CD4-positive, alpha-beta T cell treated with Interferon alpha-2 for 1 hour (primary cell): Measurements from ENCODE around the gene PRCP.

Source experiments
- DNase-seq, 2 donors: peaks; one replicate each; pipeline ENCODE4 v3.0.0-alpha.2; 2020 to 2022

Gene PRCP

DNA sequence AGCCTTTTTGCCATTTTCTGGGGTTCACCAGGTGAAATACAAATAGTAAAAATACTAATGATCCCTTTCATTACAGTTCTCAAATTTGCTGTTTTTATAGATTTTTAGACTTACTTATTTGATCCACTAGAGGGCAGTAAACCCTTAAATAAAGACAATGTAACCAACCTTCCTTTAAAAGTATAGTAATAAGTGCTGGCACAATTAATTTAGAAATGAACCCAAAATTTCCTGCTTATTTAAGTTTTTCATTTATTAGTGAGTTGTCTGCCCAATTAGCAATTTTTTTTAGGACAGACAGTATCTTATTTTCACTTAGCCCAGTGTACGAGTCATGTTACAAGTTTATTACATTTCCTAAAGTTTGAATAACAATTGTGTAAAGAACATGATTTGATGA, 6.0 kb upstream of the PRCP start:
- DNase-seq, result peak in 1 of 2 donors; percentile 50

DNA sequence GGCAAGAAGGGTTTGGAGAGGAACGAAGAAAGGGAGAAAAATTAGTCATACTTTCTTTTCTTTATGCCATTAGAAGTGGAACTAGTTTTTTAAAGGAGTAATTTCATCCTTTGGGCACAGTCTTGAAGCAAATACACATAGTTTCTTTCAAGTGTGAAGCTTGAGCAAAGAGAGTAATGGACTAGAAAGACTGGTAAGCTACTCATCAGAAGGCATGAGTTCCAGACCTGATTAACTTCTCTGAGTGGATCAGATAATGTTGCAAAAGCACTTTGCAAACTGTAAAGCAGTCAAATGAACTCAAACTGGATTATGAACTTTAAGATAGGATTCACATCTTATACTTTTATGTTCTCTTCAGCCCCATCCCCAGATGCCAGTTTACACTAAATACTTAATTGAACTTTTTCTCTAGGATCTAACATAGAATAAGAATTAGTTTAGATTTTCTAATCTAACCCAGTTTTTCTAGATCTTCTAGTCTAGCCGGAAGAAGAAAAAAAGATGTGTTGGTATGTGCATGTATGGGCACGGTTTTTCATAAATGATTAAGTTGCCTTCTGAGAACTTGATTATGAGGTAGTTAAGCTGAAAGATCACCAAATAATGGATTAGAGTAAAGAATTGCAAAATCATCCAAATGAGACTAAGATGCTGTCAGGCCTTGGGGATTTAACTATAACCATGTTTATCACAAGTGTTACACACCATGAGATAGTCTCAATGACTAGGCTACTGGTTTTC, 3.8 kb upstream of the PRCP start:
- no peak for DNase-seq

DNA sequence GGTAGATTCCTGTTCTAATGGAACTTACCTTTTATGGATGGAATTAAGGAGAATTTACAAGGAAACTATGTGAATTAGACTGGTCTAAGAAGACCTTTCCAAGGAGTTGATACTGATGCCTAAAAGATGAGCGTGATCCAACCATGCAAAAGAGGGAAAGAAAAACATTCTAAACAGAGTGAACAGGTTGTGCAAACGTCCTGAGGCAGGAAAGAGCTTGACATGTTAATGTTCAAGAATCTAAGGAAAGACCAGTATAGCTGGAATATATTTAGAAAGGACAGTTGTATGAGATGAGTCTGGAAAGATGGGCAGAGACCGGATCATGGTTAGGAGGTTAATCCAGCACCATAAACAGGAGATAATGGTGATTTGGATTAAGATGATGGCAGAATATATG, 2.6 kb upstream of the PRCP start:
- no peak for DNase-seq

DNA sequence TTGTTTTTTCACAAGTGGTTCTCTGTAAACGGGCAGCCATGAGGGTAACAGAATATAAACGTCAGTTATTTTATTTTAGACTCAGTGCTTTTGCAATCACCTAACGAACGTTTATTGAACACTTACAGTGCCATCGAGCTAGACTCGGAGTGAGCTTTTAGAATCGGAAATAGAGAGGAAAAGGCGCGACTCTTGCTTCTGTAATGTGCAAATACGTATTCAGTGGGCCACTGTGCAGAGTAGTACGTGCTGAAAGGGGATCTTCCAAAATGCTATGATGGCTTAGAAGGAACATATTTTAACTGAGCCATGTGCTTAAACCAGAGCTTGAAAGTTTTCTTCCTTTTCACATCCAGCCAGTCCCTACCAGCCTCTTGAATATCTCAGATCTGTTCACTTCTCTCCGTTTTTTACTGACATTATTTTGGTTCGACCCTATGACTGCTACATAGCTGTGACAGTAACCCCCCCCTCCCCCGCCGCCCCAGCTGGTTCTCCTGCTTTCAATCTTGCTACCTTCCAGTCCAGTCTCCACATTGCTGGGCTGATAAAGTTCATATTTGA, 1.8 kb upstream of the PRCP start:
- no peak for DNase-seq

DNA sequence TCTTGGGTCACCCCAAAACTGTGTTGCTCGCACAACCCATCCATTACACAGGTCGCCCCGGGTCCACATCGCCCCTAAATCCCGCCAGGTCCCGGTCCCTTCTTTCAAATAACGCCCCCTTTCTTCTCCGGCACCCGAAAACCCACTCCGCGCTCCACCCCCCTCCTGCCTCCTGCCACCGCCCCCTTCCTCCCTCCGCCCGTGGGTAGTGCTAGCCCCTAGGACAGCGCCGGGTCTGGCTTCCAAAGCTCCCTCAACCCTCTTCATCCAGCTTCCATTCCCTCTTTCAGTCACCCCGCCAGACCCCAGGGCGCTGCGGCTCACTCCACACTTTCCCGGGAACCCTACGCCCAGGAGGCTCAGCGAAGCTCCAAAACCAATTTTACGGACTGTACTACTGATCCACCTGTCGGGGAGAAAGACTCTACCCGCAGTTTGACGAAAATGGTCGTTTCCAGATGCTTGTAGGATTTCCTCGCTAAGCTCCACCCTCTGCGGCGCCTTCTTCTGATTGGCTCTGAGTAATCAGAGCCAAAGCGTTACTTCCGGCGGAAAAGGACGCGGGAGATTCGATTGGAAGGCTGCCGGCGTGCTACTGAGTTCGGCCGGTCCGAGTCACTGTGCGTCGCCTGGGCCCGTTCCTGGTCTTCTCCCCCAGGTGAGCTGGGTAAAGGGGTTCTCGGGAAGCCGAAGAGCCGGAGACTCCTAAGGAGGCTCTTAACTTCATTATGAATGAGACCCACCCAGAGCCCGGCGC, 1.1 kb upstream of the PRCP start, which contains the start of gene DDIAS:
TSS of gene DDIAS (plus strand) at position 572 of the 757 bp plus-strand sequence. CDS start 13,003 bp downstream, outside the sequence.
- peak; percentile 94 to 97 for DNase-seq

DNA sequence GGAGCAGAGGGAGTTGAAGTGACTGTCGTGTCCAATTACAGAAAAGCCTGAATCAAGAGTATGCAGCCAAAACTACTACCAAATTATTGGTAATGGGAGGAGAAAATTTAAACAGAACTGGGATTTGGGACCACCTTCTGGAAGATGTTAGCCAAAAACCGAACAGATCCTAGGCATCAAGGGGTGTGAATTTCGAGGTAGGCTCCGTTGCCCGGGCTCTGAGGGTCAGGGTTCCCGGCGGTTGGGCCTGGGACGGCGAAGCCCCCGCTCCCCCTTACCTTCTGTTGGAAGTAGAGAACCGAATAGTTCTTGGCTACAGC, 313 bp downstream of the PRCP start:
- DNase-seq, result no peak

DNA sequence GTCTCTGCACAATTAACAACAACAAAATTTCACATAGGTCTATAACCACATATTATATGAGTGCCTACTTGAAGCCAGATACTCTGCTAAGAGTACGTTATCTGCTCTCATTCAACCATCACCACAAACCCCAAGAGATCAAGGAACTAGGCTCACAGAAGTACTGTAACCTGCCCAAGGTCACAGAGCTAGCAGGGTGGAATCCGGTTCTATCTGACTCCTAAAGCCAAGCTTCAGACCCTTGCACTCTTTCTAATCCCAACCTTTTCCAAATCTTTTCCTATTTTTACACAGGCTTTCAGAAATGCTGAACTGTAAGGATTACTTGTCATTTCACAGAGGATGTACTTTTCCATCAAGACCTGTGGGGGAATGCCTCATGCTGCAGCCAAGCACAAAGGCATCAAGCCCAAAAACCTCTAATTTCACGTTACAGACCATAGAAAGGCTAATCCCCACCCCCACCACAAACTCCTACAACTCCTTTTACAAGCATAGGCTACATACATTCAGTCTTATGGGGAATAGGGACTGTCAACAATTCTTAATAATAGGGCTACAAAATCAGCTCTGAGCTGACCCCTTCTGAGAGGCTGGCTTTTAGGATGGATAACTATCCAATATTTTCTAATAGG, 927 bp downstream of the PRCP start:
- DNase-seq, result peak; percentile 10 to 50

DNA sequence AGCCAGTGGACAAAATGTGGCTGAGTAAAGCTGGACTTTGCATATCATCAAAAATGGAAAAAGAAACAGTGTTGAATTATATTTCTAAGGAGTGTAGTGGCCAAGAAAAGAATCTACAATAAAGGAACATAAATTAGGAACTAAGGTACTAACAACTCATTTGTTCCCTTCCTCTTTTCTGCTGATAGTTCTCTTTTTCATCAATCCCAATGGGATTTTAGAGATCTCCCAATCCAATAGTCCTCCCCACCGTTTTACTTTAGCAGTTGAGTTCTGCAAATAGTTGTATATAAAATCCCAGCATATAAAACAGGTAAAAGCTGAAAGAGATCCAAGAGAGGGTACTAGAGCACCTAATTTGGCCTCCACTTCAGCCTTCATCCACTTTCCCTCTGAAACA, 2.0 kb downstream of the PRCP start:
- DNase-seq, result no peak

DNA sequence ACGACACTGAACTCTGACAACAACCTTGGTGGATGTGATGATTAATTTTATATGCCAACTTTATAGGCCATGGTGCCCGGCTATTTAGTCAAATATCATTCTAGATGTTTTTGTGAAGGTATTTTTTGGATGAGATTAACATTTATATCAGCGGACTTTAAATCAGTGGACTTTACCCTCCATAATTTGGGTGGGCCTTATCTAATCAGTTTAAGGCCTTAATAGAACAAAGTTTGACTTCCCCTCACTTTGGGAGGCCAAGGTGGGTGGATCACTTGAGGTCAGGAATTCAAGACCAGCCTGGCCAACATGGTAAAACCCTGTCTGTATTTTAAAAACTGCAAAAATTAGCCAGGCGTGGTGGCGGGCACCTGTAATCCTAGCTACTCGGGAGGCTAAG, 4.0 kb downstream of the PRCP start:
- DNase-seq, result no peak

DNA sequence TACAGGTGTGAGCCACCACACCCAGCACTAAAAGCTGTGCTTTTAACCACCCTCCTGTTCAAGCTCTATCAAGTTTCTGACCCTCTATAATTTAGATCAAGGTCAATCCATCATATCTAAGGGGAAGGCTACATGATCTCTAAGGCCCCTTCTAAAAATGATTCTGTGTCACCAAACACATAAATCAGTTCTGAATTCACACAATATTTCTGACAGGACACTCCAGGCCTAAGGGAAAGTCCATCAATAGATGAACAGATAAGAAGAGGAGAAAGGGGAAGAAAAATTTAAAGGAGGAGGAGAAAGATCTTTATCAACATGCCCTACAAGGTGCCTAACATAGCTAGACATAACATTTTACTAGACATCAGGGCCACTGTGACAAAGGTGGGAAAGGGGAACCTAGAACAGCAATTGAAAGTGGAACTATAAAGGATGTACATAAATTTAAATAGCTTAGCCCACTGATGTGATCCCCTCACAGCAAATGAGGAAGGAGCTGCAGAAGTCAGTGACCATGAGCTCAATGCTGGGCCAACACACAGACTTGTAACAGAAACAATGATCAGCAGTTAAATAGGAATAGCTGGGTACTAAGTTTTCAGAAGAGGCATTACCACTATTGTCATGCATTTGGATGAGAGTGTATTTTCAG, 4.7 kb downstream of the PRCP start:
- DNase-seq, result peak in 1 of 2 donors; percentile 46

DNA sequence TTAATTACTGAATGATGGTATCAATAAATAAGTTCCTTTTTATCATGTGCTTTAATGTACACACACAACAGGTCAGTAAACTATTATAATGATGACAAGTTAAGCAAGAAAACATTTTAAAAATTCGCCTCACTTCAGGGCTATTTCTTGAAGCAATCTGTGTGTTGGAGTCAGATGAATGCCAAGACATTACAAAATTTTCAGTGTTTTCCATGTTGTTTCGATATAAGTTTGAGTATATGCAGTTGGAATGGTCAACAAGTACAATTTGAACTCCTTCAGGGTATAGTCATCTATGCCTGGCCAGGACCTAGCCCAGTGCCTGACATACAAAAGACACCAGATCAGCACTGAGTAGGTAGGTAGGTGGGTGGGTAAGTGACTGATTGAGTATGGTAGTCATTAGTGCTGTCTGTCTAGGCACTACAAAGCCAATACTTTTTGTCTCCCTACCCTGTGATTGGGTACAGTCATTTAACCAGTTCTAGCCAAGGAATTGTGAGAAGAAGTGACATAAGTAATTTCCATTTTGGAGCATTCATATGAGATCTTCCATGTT, 7.5 kb downstream of the PRCP start:
- DNase-seq, result no peak

DNA sequence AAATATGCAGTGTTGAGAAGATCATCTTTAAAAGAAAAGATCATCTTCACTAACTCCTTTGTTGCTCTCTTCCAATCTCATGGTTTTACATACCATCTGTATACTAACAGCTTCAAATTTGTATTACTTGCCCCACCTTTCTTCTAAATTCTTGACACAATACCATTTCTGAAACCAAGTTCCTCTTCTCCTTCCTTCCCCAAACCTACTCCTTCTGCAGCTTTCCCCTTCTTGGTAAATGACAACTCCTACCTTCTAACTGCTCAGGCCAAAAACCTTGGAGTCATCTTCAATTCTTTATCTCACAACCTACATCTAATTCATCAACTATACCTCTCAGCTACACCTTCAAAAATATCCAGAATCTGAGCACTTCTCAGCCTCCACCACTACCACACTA, 9.3 kb downstream of the PRCP start:
- DNase-seq, result no peak

DNA sequence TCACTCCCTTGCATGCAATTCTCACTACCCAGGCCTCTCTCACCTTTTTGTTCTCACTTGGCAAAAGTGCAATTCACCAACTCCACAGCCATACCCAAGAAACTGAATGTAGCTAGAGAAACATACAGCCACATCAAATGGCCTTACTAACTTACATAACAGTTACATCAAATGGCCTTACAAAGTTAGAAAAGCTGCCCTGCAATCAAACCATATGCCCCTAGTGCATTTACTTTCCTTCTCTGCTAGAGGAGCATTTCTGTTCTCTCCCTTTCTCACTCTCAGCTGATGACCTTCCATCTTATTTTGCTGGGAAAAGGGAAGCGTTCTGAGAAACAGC, 10.3 kb downstream of the PRCP start:
- no peak for DNase-seq

DNA sequence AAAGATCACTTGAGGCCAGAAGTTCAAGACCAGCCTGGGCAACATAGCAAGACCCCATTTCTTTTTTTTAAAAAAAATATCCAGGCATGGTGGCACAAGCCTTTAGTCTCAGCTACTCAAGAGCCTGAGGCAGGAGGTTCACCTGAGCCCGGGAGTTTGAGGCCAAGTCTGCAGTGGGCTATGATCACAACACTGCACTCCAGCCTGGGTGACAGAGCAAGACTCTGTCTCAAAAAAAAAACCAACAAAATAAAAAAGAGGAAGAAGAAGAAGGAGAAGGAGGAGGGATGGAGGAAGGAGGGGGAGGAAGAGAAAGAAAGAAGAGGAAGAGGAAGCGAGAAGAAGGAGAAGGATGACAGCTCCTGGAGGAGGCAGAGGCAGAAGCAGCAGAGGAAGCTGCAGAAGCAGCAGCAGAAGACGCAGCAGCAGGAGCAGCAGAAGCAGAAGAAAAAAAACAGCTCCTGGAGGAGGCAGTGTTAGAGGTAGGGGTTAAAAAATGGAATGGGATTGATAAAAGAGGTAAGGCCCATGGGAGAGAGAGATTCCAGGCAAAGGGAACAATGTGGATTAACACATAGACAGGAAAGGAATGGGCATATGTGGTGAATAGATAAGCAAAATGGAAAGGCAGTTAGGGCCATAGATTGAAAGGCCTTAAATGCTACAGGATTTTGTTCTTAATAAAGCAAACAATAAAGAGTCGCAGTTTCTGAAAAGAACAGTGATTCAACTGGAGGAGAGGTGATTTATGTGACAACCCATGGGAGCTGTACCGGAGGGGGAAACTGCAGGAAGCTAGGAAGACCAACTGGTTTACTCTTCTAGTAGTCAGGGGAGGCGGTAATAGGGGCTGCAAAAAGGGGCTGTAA, 10.9 kb downstream of the PRCP start:
- peak in 1 of 2 donors; percentile 22 for DNase-seq

DNA sequence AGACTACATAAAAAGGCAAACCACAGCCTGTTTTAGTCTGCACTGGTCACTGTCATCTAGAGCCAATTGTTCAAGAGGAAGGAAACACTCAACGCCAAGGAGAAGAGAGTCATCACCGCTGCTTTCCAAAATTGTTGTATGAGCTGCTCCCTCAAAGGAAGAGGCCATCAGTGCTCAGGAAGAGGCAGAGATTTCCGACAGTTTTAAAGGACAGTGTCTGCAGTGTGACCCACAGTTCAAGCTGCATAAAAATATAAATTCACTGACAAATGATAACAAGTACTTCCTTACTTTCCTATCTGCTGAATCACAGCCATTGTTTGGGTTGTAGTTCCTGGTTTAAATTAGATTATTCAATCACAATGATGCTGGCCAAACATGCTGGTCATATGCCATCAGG, 16.4 kb downstream of the PRCP start:
- no peak for DNase-seq

DNA sequence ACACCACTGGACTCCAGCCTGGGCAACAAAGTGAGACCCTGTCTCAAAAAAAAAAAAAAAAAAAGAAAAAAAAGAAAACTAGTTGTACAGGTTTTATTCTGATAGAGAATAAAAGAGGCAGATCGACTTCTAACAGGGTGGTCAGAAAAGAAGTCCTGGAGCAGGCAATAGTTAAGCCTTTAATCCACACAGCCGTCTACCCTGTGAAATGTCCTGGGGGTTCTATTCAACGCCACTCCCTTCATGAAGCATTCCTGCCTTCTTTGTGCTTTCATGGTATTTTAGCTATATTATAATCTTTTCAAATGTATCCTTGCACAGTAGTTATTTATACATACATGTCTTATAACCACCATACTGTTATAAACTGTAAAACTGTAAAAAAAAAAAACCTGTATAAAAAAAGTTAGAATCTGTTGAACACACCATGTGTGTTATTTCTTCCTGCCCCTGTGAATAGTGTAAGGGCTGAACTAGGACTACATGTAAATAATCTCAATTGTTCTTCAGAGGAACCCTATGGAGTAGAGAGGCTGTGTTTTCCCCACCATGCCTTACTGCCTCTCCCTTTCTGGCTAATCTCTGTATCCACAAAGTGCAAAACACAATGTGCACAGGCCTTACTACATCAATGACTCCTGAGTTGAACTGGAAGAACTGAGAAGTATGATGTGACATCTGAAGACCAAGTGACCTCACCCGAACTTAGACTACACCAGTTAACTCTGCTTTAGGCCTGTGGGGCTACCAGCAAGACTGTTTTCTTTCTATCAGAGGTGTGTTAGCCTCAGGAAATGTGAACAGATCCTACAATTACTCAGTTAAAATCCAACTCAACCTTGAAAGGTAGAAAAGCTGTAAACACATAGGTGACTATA, 25.3 kb downstream of the PRCP start:
- no peak for DNase-seq

DNA sequence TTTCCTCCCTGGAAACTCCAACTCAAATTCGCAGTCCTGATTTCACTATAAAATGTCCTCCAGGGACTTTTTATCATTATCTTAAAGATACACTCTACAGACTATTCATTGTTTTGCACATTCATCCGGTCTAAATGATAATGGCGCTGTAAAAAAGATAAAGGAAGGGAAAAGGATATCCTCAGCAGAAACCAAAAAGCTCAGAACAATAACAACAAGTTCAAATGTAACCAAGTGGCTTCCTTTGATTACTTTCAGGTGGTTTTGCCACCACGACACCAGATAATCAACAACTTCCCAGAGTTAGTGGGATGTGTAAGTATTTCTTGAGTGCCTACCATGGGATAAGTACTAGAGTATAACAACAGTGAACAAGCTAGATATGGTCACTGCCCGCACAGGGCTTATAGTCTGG, 26.3 kb downstream of the PRCP start:
- DNase-seq, result peak in 1 of 2 donors; percentile 12

DNA sequence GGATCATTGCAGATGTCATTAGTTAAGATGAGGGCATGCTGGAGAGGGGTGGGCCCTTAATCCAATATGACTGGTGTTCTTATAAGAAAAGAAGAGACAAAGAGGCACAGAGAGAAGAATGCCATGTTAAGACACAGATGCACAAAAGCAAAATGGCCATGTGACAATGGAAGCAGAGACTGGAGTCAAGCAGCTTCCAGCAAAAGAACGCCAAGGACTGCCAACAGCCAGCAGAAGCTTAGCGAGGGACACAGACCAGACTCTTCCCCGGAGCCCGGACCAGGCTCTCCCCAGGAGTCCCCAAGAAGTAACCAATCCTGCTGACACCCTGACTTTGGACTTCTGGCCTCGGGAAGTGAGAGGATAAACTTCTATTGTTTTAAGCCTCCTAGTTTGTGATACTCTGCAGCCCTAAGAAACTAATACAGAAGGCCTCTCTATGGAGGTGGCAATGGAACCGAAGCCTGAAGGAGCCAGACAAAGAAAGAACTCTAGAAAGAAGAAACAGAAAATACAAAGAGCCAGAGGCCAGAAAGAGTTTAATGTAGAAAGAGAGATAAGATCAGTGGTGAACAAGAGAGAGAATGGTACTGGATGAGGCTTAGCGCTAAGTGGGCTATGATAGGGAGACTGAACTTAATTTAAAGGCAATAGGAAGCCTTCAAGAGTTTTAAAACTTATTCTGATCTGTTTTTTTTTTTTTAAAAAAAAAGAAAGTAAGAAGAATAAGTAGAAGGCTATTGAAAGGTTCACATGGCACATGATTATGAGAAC, 27.7 kb downstream of the PRCP start:
- DNase-seq, result no peak

DNA sequence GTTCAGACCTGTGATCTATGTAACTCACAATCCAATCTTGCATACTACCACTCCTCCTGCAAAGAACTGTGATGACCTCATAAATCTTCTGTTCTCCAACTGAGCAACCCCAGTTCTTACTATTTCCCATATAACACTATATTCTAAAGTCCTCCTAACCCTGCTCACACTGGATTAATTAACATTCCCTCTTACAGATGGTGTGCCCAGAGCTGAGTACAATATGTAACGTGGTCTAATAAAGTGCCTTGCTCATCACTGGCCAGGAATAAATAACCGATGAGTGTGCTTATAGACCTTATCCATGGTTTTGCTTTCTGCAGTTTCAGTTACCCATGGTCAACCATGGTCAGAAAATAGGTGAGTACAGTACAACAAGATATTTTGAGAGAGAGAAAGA, 28.6 kb downstream of the PRCP start:
- no peak for DNase-seq

DNA sequence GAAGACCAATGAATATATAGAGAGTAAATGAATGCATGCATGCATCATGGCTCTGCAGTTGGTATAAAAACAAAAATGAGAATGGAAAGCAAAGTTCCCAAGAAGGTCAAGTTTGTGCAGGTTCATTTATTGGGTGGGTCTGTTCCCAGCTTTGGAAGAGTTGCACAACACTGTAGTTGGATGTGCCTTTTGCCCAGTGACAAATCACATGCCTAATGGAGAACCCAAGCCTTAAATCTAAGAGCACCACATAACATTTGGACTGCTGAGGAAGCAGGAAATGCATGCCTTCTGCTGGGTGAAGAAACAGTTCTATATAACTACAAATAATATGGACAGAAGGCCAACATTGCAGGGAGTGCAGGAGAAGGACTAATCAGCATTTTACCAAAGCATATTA, 30.6 kb downstream of the PRCP start:
- no peak for DNase-seq
